Stimulated activated CD4-positive, alpha-beta T cell treated with anti-CD3 and anti-CD28 coated beads, Interleukin-4, amount 100 ng/mL, for 24 hours (primary cell): Measurements from ENCODE around the gene NAB1.

Experiments used
- DNase-seq: peaks from one replicate; pipeline ENCODE4 v3.0.0-alpha.2; 2020

The NAB1 gene

GRCh38 chr2:190674966-190675650 is 26.2 kb downstream of the NAB1 start:
- no peak for DNase-seq

DNA sequence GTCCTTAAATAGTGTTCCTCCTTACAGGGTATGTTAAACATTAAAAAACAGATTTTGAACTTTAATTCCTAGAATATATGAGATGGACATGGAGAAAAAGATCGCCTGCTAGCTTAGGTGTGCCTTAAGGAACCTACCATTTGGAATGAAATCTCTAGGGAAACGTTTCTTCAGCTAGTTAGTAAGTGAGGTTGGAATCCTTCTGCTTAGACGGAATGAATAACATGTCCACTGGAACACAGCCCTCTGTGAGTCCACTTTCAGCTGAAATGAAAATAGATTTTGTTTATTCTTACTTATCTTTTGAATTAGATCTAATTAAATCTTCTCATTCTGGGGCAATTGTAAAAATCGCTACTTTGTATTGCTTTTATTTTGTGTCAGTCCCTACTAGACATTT is 28.4 kb downstream of the NAB1 start:
- no peak for DNase-seq

DNA sequence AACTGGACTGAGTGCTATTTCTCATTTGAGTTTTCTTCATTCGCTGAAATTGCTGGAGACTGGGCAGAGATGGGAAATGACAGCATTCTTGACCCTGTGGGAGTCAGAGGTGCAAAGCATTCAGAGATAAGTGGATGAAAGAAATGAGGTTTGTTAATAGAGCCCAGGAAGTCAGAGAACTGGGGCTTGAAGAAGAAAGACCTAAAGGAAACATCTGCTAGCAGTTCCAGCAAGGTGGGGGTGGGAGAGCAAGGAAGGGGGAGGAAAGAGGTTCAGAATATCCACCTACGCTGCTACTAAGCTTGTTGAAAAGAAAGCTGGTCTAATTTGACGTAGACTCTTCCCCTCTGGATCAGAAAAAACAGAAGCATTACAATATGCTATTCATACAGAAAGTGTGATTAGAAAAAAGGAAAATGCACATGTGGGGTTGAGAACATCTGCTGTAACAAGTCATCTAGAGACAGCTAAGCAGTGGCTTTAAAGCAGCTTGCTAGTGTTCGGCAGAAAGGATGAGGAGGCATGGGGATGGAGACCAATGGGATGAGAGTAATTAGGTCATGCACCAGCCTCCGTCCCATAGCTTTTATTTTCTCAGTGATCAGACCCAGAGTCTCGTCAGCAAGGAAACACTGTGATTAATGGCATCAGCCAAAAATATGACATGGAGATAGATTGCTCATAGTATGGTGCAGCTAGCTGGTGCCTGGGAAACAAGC is 29.7 kb downstream of the NAB1 start:
- DNase-seq: peak; percentile 67

DNA sequence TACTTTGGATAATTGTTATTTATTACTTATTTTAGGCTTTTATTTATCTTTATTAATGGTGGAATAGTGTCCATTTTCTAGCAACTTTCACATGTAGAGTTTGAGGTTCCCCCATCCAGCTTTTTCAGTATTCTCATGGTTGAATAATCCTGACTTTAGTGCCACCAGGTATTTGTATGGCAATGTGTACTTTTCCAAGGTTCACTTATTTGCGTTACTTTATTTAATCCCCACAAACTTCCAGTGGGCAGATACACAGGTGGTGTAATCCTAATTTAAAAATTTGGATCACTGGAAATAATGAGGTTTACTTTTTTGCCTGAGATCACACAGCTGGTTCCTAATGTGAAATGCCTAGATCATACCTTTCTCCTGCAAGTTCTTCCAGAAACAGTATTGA is 30.5 kb downstream of the NAB1 start:
- DNase-seq: no peak

DNA sequence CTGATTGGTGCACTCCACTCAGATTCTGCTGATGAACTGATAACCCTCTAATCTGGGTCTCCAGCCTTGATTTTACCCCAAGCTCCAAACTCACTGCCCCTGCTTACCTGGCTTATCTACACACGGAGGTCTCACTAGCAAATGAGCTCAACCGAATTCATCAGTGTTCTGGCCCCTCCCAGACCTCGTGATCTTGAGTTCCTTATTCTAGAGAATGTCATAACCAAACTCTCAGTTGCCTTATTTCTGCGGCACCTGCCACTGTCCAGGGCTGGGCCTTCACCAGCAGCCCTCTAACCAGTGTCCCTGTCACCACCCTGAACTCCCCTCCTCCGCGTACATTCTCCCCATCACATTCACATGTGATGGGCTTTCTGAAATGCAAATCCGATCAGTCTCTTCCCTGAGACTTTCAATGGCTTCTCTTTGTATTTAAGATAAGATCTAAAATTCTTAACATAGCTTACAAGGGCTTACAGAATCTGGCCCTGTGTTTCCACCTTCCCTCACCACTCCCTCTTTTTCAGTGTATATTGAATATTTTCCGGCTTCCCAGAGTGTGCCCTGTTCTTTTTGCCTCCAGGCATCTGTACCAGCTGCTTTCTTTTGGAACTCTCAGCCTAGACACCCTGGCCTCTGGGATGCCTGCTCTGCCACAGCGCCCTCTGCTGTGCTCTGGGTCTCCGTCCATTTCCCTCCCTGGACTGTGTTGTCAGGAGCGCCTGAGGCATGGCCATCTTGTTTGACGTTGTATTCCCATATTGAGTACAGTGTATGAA is 31.1 kb downstream of the NAB1 start:
- DNase-seq: peak; percentile 43

DNA sequence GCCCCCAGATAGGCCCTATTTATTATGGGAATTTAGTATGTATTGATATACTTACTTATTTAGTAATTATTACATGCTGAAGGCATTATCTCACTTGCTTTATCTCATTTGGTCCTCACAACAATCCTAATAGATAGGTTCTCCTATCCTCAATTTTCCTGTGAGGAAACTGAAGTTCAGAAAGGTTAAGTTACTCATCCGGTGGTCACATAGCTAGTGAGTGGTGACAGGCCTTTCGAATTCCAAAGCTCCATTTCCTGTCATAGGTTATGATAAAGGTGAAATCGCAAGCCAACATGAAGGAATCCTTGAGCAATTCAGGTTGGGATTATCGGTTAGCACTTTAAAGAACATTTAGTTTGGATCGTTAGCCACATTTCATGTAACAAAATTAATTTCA is 33.3 kb downstream of the NAB1 start:
- DNase-seq: no peak

GRCh38 chr2:190683802-190684201 is 34.9 kb downstream of the NAB1 start:
- DNase-seq: no peak

DNA sequence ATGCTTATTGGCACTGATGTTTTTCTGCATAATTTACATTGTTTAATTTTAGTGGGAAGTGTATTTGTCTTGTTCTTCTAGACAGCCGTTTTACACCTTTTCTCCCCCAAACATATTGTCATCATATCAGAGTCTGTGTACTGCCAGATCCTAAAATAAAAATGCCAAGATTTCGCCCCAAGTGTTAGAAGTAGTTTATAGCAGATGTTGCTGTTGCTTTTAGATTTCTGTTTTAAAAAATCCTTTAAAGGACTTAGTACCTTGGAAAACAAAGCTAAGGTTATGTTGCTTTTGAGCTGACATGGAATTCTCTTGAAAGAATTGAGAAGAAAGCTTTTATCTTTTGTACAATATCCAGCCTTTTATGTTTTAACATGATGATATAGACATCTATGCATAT is 36.0 kb downstream of the NAB1 start:
- DNase-seq: no peak

GRCh38 chr2:190685333-190685732 is 36.5 kb downstream of the NAB1 start:
- no peak for DNase-seq

GRCh38 chr2:190693533-190694232 is 44.8 kb downstream of the NAB1 start:
- DNase-seq: no peak

GRCh38 chr2:190694479-190694878 is 45.6 kb downstream of the NAB1 start:
- DNase-seq: no peak

DNA sequence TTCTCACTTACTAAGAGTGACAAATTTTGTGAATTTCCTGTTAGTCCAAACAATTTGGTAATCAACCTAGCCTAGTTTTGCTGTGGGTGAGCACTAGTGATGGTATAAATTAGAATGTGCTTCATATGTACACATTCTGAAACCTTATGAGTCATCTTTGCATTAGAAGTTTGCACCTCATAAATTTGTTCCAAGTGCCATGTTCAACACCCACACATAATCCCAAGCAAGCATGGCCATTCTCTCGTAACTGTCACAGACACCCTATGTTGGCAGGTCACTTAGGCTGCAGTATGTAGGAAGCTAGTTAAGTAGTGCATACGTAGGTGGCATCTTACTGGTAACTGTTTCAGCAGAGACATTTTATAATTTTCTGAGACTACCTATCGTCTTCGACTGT is 46.9 kb downstream of the NAB1 start:
- DNase-seq: peak; percentile 62

- no peak for DNase-seq
Observed at GRCh38 chr2:190696792-190697398, 48.0 kb downstream of the NAB1 start.

DNA sequence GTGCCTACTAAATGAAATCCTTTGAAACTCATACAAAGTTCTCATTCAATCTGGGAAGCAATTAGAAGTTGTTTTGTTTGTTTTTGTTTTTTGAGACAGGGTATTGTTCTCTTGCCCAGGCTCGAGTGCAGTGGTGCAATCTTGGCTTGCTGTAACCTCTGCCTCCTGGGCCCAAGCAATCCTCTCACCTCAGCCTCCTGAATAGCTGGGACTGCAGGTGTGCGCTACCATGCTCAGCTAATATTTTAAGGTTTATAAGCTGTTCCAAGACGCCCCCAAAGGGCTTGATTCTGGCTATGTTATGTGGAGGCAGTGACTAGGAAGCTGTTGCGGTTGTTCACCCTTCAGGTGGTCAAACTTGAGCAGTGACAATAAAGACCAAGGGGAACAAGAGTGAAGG is 48.5 kb downstream of the NAB1 start:
- no peak for DNase-seq

- DNase-seq: no peak
Observed at GRCh38 chr2:190698895-190699294, 50.0 kb downstream of the NAB1 start.

GRCh38 chr2:190701586-190701985 is 52.7 kb downstream of the NAB1 start:
- no peak for DNase-seq

DNA sequence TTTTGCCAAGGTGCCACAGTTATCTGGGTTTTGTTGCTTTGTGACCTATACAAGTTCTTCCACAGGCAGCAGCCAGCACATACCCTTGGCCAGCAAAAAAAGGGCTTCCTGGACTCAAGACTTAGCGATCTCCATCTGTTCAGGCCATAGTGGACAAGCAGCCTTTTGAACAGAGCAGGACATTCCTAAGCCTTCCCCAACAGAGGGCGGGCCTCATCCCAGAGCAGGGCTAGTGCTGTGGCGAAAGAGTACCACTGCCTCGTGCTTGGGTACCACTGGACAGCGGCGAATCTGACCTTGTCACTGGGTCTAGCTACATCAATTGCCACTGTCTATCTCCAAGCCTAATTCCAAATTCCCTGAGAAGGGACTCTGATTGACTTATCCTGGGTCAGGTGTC is 56.4 kb downstream of the NAB1 start:
- no peak for DNase-seq

DNA sequence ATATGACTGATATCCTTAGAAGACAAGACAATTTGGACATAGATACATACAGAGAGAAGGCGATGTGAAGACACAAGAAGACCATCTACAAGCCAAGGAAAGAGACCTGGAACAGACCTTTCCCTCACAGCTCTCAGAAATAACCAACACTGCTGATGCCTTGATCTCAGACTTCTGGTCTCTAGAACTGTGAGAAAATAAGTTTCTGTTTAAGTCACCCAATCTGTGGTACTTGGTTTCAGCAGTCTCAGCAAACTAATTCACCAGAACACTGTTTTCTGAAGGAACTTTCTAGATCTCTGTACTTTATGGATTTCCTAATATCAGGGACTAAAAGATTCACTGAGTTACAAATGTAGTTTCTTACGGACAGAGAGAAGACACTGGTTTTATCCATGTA is 58.8 kb downstream of the NAB1 start:
- no peak for DNase-seq

GRCh38 chr2:190708650-190709049 is 59.8 kb downstream of the NAB1 start:
- DNase-seq: peak; percentile 16

DNA sequence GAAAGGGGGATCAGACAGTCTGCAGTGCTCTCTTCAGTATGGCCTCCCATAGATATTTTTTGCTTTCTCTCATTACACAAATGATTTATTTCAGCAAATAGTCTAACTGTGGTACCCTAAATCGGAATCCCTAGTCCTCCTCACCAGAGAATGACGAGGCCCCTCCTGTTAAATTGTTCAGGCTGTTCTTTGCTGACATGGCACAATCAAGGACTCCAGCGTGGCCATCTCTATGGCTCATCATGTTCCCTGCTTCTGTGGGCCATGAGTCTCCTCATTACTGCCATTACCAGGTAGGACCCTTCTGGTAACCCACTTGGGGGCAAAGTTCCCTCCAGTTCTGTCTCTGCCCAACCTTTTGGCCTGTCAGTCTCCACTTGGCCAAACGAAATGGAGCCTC is 62.2 kb downstream of the NAB1 start:
- DNase-seq: no peak

GRCh38 chr2:190713471-190713870 is 64.6 kb downstream of the NAB1 start:
- no peak for DNase-seq

DNA sequence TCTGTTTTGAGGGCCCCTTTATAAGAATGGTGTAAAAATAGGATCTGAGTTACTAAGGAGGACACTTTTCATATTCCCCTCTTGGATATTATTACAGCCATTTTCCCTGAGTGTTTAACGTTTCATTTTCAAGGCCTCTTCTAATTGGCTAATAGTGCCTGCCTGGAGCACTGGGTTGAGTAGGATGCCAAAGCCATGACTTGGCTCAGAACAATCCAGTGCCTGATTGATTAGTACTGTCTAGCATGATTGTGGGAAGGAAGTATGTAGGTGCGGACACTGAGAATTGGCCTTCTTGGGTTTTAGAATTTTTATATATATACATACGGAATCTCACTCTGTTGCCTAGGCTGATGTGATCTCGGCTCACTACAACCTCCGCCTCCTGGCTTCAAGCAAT is 66.1 kb downstream of the NAB1 start:
- no peak for DNase-seq
